HepG2 (cell line): Measurements from ENCODE around the gene COL18A1. TPM values are rescaled to one million over a fixed set of nuclear protein-coding genes. Genes with fewer than 3 reads are reported as not detected.

Experiments
- ARNT2 ChIP-seq: sonication (generic); formaldehyde crosslinking; IDR thresholded peaks from 2 replicates; pipeline ENCODE4 v1.8.0; 2022; ENCODE audit warnings: mild to moderate bottlenecking, low read depth, missing genetic modification reagents, moderate library complexity
- HES4 ChIP-seq: sonication (generic); formaldehyde crosslinking; IDR thresholded peaks from 2 replicates; pipeline ENCODE4 v1.9.0; 2021; ENCODE audit warnings: mild to moderate bottlenecking, missing genetic modification reagents, borderline replicate concordance
- NBN ChIP-seq: fragments of 450-650 bp; conservative IDR thresholded peaks from 2 replicates; pipeline ENCODE4 v1.6.1; 2017
- NFKBIZ ChIP-seq: IDR thresholded peaks from 2 replicates; pipeline ENCODE4 v1.6.1; 2018; ENCODE audit warnings: missing genetic modification reagents, missing compliant biosample characterization
- RXRA ChIP-seq: sonication (generic); formaldehyde crosslinking; IDR thresholded peaks from 2 replicates; pipeline ENCODE4 v1.5.1; 2020; ENCODE audit warnings: missing genetic modification reagents
- ZNF256 ChIP-seq: sonication (generic); formaldehyde crosslinking; conservative IDR thresholded peaks from 2 replicates; pipeline ENCODE4 v1.4.0; 2020; ENCODE audit warnings: missing genetic modification reagents
- ZNF329 ChIP-seq: sonication (generic); formaldehyde crosslinking; IDR thresholded peaks from 2 replicates; pipeline ENCODE4 v1.9.0; 2021; ENCODE audit warnings: low read depth, mild to moderate bottlenecking, missing genetic modification reagents
- ZNF484 ChIP-seq: sonication (generic); formaldehyde crosslinking; IDR thresholded peaks from 2 replicates; pipeline ENCODE4 v1.5.1; 2020; ENCODE audit warnings: mild to moderate bottlenecking, low read depth, missing genetic modification reagents, borderline replicate concordance
- polyA plus RNA-seq, 8 experiments: library from polyadenylated mRNA; depleted of rRNA in 3 of 8; stranded (reverse) in 7 of 8; unstranded in 1 of 8; fragments of >200 nt; fragmentation: Illumina TruSeq in 4 of 8; extraction: Trizol in 4 of 8; gene quantifications; 2 replicates each; pipeline versions ENCODE4 v1.2.1 to v1.2.3, GENCODE V29; 2011 to 2016; ENCODE audit warnings: low read depth in 4 of 8, missing spikeins in 1 of 8, mixed read lengths in 1 of 8; ENCODE audit not compliant: insufficient read depth in 1 of 8
- total RNA-seq, 5 experiments: library from RNA; depleted of rRNA; stranded (reverse); fragments of >200 nt; fragmentation: Illumina TruSeq; extraction: Trizol; gene quantifications; 2 replicates each; pipeline ENCODE4 v1.2.3, GENCODE V29; 2016; ENCODE audit warnings: low read depth in 1 of 5
- TF ChIP-seq, protein P1 (sequence below): IDR thresholded peaks from 2 replicates; pipeline ENCODE4 v1.4.0; 2020; ENCODE audit warnings: mild to moderate bottlenecking, missing genetic modification reagents
- TF ChIP-seq, protein P2 (sequence below): sonication (generic); formaldehyde crosslinking; IDR thresholded peaks from 2 replicates; pipeline ENCODE4 v1.5.0; 2020; ENCODE audit warnings: missing genetic modification reagents
- TF ChIP-seq, protein P3 (sequence below): sonication (generic); formaldehyde crosslinking; IDR thresholded peaks from 2 replicates; pipeline ENCODE4 v1.4.0; 2020; ENCODE audit warnings: missing genetic modification reagents, borderline replicate concordance
- TF ChIP-seq, protein P4 (sequence below): sonication (generic); formaldehyde crosslinking; IDR thresholded peaks from 2 replicates; pipeline ENCODE4 v1.4.0; 2020; ENCODE audit warnings: missing genetic modification reagents, borderline replicate concordance
- TF ChIP-seq, protein P5 (sequence below): sonication (generic); formaldehyde crosslinking; IDR thresholded peaks from 2 replicates; pipeline ENCODE4 v1.8.1; 2023; ENCODE audit warnings: mild to moderate bottlenecking, missing genetic modification reagents
- TF ChIP-seq, protein P6 (sequence below): sonication (generic); formaldehyde crosslinking; IDR thresholded peaks from 2 replicates; pipeline ENCODE4 v1.4.0; 2020; ENCODE audit warnings: missing genetic modification reagents, mild to moderate bottlenecking, borderline replicate concordance

Gene COL18A1
- total and polyA plus RNA-seq, 2 of the 13 experiments (the other 11 are each of a cell fraction or from before 2014, with no cell fraction given): 79.0 to 102 TPM

DNA sequence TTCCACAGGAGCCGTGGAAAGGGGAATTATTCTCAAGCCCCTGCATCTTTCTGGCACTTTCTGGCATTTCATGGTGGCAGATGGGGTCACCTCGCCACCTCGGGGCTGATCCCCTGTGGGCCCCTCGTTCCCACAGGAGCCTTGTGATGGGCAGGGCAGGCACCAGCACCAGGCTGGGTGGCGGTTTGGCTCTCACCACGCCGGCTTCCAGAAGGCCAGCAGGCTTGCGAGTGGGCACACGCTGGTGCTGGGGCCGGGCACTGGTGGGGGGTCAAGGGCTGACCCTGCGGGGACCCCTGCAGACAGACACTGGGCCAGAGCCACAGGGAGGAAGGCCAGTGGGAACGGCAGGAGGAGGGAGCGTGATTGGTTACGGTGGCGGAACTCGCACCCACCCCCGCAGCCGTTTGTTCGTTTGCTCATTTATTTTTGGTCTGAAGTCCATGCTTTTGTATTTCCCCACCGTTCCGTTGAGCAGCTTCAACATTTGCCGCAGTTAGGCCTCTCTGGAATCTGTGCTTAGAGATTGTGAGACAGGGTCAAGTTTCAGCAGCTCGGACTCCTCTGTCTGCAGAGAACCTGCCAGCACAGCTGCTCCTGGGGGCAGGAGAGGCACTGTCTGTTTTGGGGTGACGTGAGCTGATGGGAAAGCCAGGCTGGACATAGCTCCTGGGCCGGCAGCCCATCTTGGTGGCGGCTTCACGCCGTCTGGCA lies 5.3 kb downstream of the COL18A1 start (continued):
- TF ChIP-seq, protein P1, sequence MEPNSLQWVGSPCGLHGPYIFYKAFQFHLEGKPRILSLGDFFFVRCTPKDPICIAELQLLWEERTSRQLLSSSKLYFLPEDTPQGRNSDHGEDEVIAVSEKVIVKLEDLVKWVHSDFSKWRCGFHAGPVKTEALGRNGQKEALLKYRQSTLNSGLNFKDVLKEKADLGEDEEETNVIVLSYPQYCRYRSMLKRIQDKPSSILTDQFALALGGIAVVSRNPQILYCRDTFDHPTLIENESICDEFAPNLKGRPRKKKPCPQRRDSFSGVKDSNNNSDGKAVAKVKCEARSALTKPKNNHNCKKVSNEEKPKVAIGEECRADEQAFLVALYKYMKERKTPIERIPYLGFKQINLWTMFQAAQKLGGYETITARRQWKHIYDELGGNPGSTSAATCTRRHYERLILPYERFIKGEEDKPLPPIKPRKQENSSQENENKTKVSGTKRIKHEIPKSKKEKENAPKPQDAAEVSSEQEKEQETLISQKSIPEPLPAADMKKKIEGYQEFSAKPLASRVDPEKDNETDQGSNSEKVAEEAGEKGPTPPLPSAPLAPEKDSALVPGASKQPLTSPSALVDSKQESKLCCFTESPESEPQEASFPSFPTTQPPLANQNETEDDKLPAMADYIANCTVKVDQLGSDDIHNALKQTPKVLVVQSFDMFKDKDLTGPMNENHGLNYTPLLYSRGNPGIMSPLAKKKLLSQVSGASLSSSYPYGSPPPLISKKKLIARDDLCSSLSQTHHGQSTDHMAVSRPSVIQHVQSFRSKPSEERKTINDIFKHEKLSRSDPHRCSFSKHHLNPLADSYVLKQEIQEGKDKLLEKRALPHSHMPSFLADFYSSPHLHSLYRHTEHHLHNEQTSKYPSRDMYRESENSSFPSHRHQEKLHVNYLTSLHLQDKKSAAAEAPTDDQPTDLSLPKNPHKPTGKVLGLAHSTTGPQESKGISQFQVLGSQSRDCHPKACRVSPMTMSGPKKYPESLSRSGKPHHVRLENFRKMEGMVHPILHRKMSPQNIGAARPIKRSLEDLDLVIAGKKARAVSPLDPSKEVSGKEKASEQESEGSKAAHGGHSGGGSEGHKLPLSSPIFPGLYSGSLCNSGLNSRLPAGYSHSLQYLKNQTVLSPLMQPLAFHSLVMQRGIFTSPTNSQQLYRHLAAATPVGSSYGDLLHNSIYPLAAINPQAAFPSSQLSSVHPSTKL (CRISPR knock-in tag): peak; percentile 40; the same call in 1 of the 2 replicates
- TF ChIP-seq ZNF256 (CRISPR knock-in tag): no peak
- TF ChIP-seq, protein P2, sequence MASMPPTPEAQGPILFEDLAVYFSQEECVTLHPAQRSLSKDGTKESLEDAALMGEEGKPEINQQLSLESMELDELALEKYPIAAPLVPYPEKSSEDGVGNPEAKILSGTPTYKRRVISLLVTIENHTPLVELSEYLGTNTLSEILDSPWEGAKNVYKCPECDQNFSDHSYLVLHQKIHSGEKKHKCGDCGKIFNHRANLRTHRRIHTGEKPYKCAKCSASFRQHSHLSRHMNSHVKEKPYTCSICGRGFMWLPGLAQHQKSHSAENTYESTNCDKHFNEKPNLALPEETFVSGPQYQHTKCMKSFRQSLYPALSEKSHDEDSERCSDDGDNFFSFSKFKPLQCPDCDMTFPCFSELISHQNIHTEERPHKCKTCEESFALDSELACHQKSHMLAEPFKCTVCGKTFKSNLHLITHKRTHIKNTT (CRISPR knock-in tag): no peak
- peak; percentile 34 for TF ChIP-seq RXRA (CRISPR knock-in tag)
- TF ChIP-seq, protein P3, sequence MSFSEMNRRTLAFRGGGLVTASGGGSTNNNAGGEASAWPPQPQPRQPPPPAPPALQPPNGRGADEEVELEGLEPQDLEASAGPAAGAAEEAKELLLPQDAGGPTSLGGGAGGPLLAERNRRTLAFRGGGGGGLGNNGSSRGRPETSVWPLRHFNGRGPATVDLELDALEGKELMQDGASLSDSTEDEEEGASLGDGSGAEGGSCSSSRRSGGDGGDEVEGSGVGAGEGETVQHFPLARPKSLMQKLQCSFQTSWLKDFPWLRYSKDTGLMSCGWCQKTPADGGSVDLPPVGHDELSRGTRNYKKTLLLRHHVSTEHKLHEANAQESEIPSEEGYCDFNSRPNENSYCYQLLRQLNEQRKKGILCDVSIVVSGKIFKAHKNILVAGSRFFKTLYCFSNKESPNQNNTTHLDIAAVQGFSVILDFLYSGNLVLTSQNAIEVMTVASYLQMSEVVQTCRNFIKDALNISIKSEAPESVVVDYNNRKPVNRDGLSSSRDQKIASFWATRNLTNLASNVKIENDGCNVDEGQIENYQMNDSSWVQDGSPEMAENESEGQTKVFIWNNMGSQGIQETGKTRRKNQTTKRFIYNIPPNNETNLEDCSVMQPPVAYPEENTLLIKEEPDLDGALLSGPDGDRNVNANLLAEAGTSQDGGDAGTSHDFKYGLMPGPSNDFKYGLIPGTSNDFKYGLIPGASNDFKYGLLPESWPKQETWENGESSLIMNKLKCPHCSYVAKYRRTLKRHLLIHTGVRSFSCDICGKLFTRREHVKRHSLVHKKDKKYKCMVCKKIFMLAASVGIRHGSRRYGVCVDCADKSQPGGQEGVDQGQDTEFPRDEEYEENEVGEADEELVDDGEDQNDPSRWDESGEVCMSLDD: peak; percentile 25; the same call in 1 of the 2 replicates
- TF ChIP-seq, protein P4, sequence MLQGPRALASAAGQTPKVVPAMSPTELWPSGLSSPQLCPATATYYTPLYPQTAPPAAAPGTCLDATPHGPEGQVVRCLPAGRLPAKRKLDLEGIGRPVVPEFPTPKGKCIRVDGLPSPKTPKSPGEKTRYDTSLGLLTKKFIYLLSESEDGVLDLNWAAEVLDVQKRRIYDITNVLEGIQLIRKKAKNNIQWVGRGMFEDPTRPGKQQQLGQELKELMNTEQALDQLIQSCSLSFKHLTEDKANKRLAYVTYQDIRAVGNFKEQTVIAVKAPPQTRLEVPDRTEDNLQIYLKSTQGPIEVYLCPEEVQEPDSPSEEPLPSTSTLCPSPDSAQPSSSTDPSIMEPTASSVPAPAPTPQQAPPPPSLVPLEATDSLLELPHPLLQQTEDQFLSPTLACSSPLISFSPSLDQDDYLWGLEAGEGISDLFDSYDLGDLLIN (CRISPR knock-in tag): no peak; the same call in 1 of the 2 replicates
- no peak for TF ChIP-seq HES4 (CRISPR knock-in tag)
- TF ChIP-seq, protein P5, sequence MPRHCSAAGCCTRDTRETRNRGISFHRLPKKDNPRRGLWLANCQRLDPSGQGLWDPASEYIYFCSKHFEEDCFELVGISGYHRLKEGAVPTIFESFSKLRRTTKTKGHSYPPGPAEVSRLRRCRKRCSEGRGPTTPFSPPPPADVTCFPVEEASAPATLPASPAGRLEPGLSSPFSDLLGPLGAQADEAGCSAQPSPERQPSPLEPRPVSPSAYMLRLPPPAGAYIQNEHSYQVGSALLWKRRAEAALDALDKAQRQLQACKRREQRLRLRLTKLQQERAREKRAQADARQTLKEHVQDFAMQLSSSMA (CRISPR knock-in tag): peak; percentile 81; the same call in 1 of the 2 replicates
- TF ChIP-seq ARNT2 (CRISPR knock-in tag): no peak
- TF ChIP-seq NFKBIZ (CRISPR knock-in tag): 0 out of 2 replicates have a peak, but pooled peaks have one; percentile 4
- TF ChIP-seq, protein P6, sequence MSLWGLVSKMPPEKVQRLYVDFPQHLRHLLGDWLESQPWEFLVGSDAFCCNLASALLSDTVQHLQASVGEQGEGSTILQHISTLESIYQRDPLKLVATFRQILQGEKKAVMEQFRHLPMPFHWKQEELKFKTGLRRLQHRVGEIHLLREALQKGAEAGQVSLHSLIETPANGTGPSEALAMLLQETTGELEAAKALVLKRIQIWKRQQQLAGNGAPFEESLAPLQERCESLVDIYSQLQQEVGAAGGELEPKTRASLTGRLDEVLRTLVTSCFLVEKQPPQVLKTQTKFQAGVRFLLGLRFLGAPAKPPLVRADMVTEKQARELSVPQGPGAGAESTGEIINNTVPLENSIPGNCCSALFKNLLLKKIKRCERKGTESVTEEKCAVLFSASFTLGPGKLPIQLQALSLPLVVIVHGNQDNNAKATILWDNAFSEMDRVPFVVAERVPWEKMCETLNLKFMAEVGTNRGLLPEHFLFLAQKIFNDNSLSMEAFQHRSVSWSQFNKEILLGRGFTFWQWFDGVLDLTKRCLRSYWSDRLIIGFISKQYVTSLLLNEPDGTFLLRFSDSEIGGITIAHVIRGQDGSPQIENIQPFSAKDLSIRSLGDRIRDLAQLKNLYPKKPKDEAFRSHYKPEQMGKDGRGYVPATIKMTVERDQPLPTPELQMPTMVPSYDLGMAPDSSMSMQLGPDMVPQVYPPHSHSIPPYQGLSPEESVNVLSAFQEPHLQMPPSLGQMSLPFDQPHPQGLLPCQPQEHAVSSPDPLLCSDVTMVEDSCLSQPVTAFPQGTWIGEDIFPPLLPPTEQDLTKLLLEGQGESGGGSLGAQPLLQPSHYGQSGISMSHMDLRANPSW: no peak
- no peak for TF ChIP-seq NBN
- no peak for TF ChIP-seq ZNF329 (CRISPR knock-in tag)
- no peak for TF ChIP-seq ZNF484 (CRISPR knock-in tag)
